MG63 (cell line): Measurements from ENCODE around the gene PCSK2. TPM values are rescaled to one million over a fixed set of nuclear protein-coding genes. Genes with fewer than 3 reads are reported as not detected.

Source experiments
- DNase-seq: peaks from one replicate; pipeline ENCODE4 v3.0.0-alpha.2; 2020
- H3K27me3 ChIP-seq: fragments of 250-450 bp; sonication (Bioruptor Pico); 2 replicates; pipeline ENCODE4 v1.5.1; 2020; ENCODE audit warnings: mild to moderate bottlenecking, moderate library complexity
- H3K36me3 ChIP-seq: fragments of 250-450 bp; sonication (Bioruptor Pico); 2 replicates; pipeline ENCODE4 v1.5.1; 2020; ENCODE audit warnings: mild to moderate bottlenecking, moderate library complexity
- H3K4me3 ChIP-seq: fragments of 250-450 bp; sonication (Bioruptor Pico); 2 replicates; pipeline ENCODE4 v1.5.1; 2020; ENCODE audit warnings: mild to moderate bottlenecking, moderate library complexity
- H3K9me3 ChIP-seq: fragments of 250-450 bp; sonication (Bioruptor Pico); 2 replicates; pipeline ENCODE4 v1.5.1; 2020; ENCODE audit warnings: mild to moderate bottlenecking, moderate library complexity
- total RNA-seq: library from RNA; depleted of rRNA; stranded (reverse); fragments of >200 nt; shearing (Covaris generic); gene quantifications from 2 replicates; pipeline ENCODE4 v1.2.3, GENCODE V29; 2014; ENCODE audit warnings: low replicate concordance

The PCSK2 gene
- total RNA-seq, 1 experiment from 2014 or later = not detected

DNA sequence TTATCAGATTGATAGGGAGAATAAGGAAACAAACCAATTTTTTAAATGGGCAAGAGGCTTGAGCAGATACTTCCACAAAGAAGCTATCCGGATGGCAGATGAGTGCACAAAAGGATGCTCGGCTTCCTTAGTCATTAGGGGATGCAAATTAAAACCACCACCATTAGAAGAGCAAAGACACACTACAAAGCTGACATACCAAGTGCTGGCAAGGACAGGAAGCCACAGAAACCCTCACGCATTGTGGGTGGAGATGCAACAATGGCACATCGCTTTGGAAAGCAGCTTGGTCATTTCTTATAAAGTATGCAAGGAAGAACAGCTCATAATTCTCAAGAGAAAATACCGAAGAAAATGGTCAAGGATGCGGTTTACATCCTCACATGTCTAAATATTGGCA, 284.6 kb downstream of the PCSK2 start:
- H3K36me3 ChIP-seq = no peaks in the 10 kb centered on the region
- H3K27me3 ChIP-seq = no peaks in the 10 kb centered on the region
- DNase-seq = no peak
- no peak overlapping the region for H3K4me3 ChIP-seq
- no peaks in the 10 kb centered on the region for H3K9me3 ChIP-seq

DNA sequence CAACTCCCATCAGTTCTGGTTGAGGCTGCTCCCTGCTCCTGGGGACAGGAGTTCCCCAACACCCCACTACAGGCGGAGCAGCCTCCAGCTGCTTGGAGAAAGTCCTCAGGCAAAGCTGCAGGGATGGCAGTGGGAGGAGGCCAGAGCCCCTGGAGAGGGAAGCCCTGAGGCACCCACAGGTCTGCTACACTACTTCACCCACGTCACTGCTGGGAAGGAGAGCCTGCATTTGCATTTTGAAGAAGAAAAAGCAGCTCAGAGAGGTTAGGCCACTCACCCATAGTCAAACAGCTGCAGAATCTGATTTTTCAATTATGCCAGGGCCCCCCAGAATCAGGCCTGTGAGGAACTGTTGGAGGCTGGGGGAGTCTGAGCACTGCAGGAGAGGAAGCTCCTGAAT, 287.1 kb downstream of the PCSK2 start:
- Histone ChIP-seq H3K4me3 (no peak overlapping the region), H3K27me3 (no peaks in the 10 kb centered on the region), H3K9me3 (no peaks in the 10 kb centered on the region), H3K36me3 (no peaks in the 10 kb centered on the region)
- no peak for DNase-seq

DNA sequence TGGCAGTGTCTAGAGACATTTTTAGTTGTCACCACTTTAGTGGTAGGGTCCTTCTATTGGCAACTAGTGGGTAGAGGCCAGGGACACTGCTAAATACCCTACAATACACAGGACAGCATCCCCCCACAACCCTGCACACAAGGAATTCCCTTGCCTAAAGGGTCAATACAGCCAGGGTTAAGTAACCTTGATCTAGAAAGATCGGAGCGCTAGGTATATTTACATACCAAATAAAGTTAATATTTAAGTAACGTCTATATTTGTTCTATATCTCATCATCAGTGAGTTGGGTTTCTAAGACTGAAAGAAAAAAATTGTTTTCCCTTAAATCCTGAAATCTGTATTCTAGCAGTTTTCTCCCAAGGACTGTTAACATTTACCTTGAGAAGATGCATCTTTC, 288.2 kb downstream of the PCSK2 start:
- H3K36me3 ChIP-seq = no peaks in the 10 kb centered on the region
- no peak for DNase-seq
- no peak overlapping the region for H3K4me3 ChIP-seq
- no peaks in the 10 kb centered on the region for H3K9me3 ChIP-seq
- no peaks in the 10 kb centered on the region for H3K27me3 ChIP-seq

DNA sequence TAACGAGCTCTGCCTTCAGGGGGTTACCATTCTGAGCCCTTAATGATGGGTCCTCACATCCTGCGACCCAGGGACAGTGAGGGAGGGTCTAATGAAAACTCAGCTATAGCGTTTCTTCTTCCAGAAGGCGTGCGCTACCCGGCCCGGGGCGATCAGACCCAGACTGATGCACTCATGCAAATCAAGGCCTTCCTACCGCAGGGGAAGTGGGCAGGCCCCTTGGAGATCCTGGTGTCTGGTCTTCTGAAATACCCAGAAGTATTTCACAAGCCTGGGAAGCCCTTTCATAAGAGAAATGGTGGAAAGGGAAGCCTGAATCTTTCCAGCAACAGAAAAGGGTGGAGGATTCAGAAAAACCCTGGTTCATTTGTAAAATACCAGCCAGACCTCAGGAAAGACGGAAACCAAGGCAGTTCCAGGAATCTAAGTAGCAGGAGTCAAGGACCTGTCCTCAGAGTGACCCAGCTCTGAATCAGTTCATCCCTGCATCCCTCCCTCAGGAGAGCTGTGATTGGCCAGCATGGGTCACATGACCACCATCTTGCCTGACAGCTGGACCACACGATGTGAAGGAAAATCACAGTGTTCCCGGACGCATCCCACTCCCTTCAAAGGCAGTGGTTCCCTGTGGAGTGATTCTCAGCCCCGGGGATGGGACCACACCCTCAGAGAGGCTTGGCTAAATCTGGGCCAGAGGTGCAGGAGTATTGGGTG, 291.7 kb downstream of the PCSK2 start:
- no peaks in the 10 kb centered on the region for H3K9me3 ChIP-seq
- H3K36me3 ChIP-seq = no peaks in the 10 kb centered on the region
- DNase-seq = peak; percentile 6
- no peaks in the 10 kb centered on the region for H3K27me3 ChIP-seq
- H3K4me3 ChIP-seq = no peak overlapping the region

DNA sequence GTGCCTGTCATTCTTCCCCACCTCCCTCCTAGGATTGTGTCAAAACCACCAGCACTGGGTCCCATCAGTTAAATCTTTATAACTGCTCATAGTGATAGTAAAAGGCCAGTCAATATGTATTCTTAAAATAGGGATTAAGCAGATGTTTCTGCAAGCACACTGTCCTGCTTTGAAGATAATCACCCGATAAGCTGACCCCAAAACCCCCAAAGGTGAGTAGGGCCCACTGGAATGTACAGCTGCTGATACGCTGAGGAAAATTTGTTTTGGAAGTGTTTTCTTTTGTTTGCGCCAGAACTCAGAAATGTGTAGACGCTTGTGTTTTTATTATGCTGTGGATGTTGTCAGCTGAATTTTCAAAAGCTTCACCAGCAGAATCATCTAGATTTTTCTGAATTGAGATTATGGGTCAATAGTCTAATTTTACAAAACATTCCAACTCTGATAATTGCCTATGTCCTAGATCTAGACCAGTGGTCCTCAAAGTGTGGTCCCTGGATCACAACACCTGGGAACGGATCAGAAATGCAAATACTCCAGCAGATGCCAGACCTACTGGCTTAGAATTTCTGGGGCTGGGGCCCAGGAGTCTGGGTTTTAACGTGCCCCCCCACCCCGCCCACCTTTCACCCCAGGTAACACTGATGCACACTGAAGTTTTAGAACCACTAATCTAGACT, 292.9 kb downstream of the PCSK2 start:
- no peaks in the 10 kb centered on the region for H3K27me3 ChIP-seq
- DNase-seq = no peak
- no peaks in the 10 kb centered on the region for H3K9me3 ChIP-seq
- no peaks in the 10 kb centered on the region for H3K36me3 ChIP-seq
- no peak overlapping the region for H3K4me3 ChIP-seq

DNA sequence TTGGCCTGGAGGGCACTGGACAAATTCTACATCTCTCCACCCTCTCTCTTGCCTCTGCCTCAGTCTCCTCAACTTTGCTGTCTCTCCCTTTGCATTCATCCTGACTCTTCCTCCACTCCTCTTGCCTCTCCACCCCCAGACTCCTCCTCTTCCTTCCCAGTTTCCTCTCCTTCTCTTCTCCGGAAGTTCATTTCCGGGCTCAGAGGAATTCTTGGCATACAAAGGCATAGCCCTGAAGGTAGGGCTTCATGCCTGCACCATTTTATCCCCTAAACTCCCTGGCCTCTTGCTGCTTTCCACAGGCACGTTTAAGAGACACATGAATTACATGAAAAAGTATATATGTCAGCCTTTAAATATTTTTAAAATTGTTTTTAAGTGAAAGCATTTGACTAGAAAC, 293.7 kb downstream of the PCSK2 start:
- Histone ChIP-seq H3K27me3 (no peaks in the 10 kb centered on the region), H3K36me3 (no peaks in the 10 kb centered on the region), H3K9me3 (no peaks in the 10 kb centered on the region), H3K4me3 (no peak overlapping the region)
- DNase-seq = no peak

DNA sequence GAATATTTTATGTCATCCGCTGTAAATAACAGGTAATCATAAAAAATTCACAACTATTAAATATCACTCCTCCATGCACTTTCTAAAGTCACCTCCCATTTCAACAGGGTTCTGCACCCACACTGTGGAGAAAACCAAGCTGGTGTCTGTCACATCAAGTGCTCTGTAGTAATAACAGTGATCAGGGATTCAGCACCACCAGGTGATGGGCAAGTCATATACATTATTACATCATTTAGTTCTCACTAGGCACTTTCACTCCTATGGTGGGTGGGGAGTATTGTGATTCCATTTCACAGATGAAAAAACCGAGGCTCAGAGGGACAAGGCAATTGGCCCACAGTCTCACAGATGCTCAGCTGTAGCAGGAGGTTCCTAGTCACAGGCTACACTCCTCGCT, 295.7 kb downstream of the PCSK2 start:
- H3K4me3 ChIP-seq = no peak overlapping the region
- no peaks in the 10 kb centered on the region for H3K27me3 ChIP-seq
- DNase-seq = no peak
- no peaks in the 10 kb centered on the region for H3K36me3 ChIP-seq
- H3K9me3 ChIP-seq = no peaks in the 10 kb centered on the region

DNA sequence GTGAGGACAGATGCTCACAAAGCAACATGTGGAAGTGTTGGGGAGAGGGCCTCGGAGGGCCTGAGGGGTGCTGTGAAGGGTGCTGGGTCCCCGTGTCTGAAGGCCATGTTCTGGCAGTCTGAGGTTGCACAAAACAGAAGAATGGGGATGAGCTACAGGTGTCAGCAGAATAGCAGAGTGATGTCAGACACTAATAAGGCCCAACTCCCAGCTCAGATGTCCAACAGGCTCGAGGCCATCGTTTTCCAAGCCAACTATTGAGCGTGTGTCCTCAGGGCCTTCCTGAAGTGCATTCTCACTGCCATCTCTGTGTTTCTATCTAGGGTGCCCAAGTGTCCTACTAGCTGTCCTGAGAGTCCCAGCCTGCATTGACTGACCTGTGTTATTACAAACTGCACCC, 296.5 kb downstream of the PCSK2 start:
- no peak for DNase-seq
- H3K36me3 ChIP-seq = no peaks in the 10 kb centered on the region
- no peaks in the 10 kb centered on the region for H3K9me3 ChIP-seq
- no peaks in the 10 kb centered on the region for H3K27me3 ChIP-seq
- H3K4me3 ChIP-seq = no peak overlapping the region

DNA sequence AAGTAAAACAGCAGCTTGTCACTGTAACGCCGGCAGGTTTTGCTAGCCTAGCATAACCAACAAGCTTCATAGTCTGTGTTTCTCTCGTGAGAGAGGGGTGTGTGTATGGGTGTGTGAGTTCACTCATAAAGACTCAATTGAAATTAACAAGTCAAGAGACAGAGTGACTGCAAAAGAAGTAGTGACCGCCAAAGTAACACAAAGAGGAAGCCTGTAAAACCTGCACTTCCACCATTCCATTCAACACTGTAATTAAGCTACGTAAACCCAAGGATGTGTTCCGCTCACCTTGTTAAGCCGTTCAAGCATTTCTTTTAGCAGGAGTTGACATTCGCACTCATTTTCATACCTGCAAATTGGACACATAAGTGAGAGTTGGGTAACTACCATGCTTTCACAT, 297.7 kb downstream of the PCSK2 start:
- no peaks in the 10 kb centered on the region for H3K36me3 ChIP-seq
- no peak for DNase-seq
- no peaks in the 10 kb centered on the region for H3K27me3 ChIP-seq
- H3K4me3 ChIP-seq = no peak overlapping the region
- H3K9me3 ChIP-seq = no peaks in the 10 kb centered on the region

DNA sequence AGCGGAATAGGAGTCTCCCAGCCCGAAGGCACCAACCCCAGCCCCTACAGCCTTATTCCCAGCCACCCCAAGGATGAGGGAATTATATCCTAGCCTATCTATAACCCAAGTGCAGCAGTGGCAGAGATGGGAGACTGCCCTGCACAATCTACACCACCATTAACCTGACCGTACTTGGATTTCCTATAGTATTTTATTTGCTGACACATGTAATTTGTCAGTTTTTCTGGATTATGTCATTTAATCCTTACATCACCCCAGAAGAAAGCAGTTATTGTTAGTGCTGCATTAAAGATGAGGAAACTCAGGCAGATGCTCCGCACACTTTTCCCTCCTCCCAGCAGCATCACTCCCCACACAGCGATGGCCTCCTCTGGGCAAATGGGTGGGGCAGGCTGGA, 298.3 kb downstream of the PCSK2 start:
- no peaks in the 10 kb centered on the region for H3K9me3 ChIP-seq
- no peaks in the 10 kb centered on the region for H3K27me3 ChIP-seq
- H3K36me3 ChIP-seq = no peaks in the 10 kb centered on the region
- no peak for DNase-seq
- H3K4me3 ChIP-seq = no peak overlapping the region

DNA sequence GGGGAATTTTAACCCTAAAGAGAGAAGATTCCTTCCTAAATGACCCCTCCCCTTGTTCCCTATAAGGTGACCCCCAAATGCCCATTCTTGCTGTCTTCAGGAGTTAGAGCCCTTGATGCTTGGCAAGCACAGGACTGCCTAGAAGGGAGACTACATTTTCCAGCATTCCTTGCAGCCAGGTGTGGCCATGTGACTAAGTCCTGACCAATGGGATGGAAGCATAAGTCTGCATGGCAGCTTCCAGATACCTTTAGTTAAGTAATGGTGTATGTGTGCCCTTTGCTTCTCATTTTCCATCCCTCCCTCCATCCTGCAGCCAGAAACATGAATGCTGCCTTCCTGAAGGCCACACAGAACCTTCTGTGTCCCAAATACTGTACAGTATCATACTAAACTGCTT, 298.8 kb downstream of the PCSK2 start:
- Histone ChIP-seq H3K27me3 (no peaks in the 10 kb centered on the region), H3K9me3 (no peaks in the 10 kb centered on the region), H3K4me3 (no peak overlapping the region), H3K36me3 (no peaks in the 10 kb centered on the region)
- no peak for DNase-seq

DNA sequence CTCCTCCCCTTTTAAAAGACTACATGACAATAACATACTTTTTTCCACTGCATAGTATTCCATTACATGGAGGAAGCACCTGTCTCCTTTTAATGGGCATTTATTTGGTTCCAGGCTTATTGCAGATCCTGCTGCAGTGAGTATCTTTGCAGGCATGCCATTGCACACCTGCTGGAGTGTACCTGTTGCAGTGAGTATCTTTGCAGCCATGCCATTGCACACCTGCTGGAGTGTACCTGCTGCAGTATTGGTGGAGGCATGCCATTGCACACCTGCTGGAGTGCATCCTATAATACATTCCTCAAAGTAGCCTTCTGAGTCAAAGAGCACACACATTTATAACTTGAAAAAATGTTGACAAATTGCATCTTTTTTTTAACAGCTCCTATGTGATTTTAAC, 302.7 kb downstream of the PCSK2 start:
- no peaks in the 10 kb centered on the region for H3K27me3 ChIP-seq
- no peak for DNase-seq
- H3K9me3 ChIP-seq = no peaks in the 10 kb centered on the region
- no peak overlapping the region for H3K4me3 ChIP-seq
- no peaks in the 10 kb centered on the region for H3K36me3 ChIP-seq

DNA sequence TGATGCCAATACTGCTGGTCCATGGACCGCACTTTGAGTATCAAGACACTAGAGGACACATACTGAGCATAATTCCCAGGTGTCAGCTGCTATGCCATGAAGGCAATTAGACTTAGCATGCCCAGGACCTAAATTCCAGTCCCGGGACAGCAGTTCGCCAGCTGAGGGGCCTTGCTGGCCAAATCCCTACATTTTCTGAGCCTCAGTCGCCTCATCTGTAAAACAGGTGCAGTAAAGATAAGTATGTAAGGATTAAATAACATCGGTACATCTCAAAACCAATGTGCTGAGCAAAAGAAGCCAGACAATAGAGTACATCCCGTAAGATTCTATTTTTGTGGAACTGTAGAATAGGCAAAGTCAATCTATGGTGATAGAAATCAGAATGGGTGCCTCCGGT, 303.3 kb downstream of the PCSK2 start:
- DNase-seq = no peak
- Histone ChIP-seq H3K36me3 (no peaks in the 10 kb centered on the region), H3K4me3 (no peak overlapping the region)

DNA sequence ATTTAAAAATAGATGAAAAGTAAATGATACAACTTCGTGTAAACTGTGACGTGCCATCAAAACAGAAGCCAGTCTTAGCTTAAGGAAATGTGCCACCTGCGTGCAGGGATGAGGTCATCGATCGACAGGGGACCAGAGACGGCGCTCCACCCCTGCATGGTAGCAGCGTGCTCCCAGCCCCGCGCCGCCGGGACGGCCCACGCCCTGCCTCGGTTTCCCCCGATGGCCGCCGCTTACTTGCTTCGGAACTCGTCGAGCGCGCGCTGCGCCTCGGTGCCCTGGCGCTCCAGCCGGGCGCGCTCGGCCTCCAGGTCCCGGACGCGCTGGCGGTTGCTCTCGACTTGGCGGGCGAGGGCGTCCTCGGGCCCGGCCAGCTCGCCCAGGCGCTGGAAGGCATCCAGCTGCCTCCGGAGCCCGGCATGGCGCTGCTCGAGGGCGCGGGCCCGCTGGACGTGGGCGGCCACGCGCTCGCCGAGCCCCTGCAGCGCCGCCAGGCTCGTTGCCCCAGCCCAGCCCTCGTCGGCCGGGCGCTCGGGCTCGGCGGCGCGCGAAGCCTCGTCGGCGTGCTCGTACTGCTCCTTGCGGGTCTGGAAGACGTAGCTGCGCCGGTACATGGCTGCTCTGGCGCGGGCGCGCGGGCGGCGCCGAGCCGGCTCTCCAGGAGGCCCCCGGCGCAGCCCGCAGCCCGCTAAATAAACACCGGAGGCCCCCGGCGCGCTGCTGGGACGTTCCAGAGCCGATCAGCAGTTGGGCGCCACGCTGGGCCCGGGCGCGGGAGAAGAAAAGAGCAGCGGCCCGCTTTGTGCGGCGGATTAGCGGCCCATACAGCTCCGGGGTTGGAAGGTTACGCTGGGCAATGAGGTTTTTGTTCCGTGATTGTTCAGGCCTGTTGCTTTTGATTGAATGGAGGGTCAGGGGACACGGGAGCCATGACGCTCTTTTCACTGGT, 304.1 kb downstream of the PCSK2 start, which contains the start of gene BFSP1:
Gene BFSP1, minus strand, starts transcription at position 664 of the 949 bp plus-strand sequence. Its CDS starts 50 bp downstream, at position 614.
- Histone ChIP-seq H3K4me3 (peak within 1 kb of the TSS; percentile 49), H3K36me3 (no peaks in the 10 kb centered on the region), H3K27me3 (no peaks in the 10 kb centered on the region), H3K9me3 (no peaks in the 10 kb centered on the region)
- peak; percentile 74 for DNase-seq

More for the DNA sequence above, 303.3 kb downstream of the PCSK2 start:
- no peaks in the 10 kb centered on the region for H3K27me3 ChIP-seq
- H3K9me3 ChIP-seq = no peaks in the 10 kb centered on the region

DNA sequence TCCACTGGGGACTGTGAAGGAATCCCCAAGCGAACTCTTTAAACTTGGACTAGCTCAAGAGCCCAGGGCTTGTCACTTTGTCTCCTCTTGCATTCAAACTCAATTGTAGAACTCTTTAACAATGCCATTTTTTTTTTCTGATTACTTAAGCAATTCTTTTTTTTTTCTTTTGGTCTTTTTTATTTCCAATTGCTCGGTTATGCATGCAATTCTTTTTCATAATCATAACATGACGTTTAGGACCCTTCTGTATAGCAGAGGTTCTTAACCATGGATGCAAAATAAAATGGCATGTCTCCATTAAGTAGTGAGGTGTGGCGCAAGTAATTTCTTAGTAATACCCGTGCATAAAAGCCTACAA, 304.8 kb downstream of the PCSK2 start:
- Histone ChIP-seq H3K4me3 (peak overlapping the region; percentile 49), H3K27me3 (no peaks in the 10 kb centered on the region), H3K36me3 (no peaks in the 10 kb centered on the region), H3K9me3 (no peaks in the 10 kb centered on the region)
- DNase-seq = no peak

DNA sequence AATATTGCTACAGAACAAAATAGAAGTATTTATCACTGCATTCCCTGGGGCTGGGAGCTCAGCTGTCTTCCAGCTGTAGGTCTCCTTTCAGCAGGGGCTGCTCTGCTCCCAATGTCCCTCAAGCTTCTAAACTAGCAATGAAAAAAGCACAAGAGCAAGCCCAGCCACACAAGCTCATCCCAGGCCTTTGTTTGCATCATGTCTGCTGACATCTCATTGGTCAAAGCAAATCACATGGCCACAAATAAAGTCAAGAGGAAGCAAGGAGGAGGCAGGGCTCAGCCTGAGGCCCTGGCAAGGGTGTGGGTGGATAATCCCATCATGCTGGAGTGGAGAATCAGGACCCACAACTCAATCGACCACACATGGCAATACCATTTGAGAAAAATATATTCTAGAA, 306.6 kb downstream of the PCSK2 start:
- Histone ChIP-seq H3K4me3 (no peak overlapping the region), H3K27me3 (no peaks in the 10 kb centered on the region), H3K36me3 (no peaks in the 10 kb centered on the region), H3K9me3 (no peaks in the 10 kb centered on the region)
- peak; percentile 20 for DNase-seq

DNA sequence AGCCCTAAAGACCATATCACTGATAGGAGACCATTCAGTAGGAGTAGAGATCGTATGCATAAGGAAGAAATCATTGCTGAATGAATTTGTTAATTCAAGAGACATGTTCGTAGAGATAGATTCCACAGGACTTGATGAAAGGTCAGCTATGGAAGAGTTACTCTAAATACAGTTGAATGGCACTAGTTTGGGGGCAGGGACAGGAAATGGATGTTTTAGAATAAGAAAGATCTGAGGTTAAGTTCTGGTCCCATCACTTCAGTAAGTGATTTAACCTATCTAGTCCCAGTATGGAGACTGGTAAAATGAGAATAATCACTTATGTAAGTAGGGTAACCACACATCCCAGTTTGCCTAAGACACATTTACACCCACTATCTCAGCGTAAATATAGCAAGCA, 307.2 kb downstream of the PCSK2 start:
- Histone ChIP-seq H3K27me3 (no peaks in the 10 kb centered on the region), H3K9me3 (no peaks in the 10 kb centered on the region), H3K4me3 (no peak overlapping the region), H3K36me3 (no peaks in the 10 kb centered on the region)
- DNase-seq = no peak
